IMR-90 (cell line): ENCODE data around the gene IL17F. TPM values are rescaled to one million over a fixed set of nuclear protein-coding genes. Genes with fewer than 3 reads are reported as not detected.

Experiments used
- ATAC-seq: fragments of 200-7000 bp; cut with Tn5 transposase; 2 replicates; pipeline ENCODE4 v1.9.1; 2020; ENCODE audit warnings: low read depth, mild to moderate bottlenecking, moderate library complexity
- BruUV-seq: library from RNA; stranded (reverse); fragments of 400-500 nt; replicated peaks from 2 replicates; lab custom pipeline; 2021; lab: Mats Ljungman, UMichigan
- CTCF ChIA-PET: fragments of 300-600 bp; formaldehyde crosslinking; extraction: SDS; loops from one replicate; lab custom pipeline; 2021; ENCODE audit warnings: antibody characterized with exemption; lab: Yijun Ruan, JAX
- POLR2A ChIA-PET: fragments of 300-600 bp; sonication (Branson Sonifier 250); formaldehyde crosslinking; loops from one replicate; lab custom pipeline; 2022; ENCODE audit warnings: antibody characterized with exemption; ENCODE audit not compliant: unreplicated experiment; lab: Charles Lee
- DNase-seq: peaks from one replicate; pipeline ENCODE4 v3.0.0; 2013
- H2AFZ ChIP-seq: replicated peaks from 2 replicates; pipeline ENCODE3; 2013; ENCODE audit warnings: low read length, mild to moderate bottlenecking; ENCODE audit not compliant: poor library complexity
- H2AK5ac ChIP-seq: 2 replicates; pipeline ENCODE4 v1.6.1; 2013; ENCODE audit warnings: low read depth, low read length, inconsistent platforms
- H2AK9ac ChIP-seq: replicated peaks from 2 replicates; pipeline ENCODE3; 2013; ENCODE audit warnings: mild to moderate bottlenecking, low read depth, low read length, moderate library complexity; ENCODE audit not compliant: poor library complexity
- H2BK120ac ChIP-seq: 2 replicates; pipeline ENCODE4 v1.6.1; 2013; ENCODE audit warnings: low read depth, low read length, inconsistent platforms
- H2BK15ac ChIP-seq: 3 replicates; pipeline ENCODE4 v1.6.1; 2013; ENCODE audit warnings: low read depth, low read length, inconsistent platforms
- H2BK20ac ChIP-seq: 2 replicates; pipeline ENCODE4 v1.6.1; 2013; ENCODE audit warnings: low read depth, mild to moderate bottlenecking, inconsistent platforms, low read length, moderate library complexity
- H2BK5ac ChIP-seq: 2 replicates; pipeline ENCODE4 v1.6.1; 2013; ENCODE audit warnings: mild to moderate bottlenecking, low read depth, low read length, inconsistent platforms; ENCODE audit not compliant: poor library complexity, severe bottlenecking
- H3K14ac ChIP-seq: replicated peaks from 2 replicates; pipeline ENCODE4 v1.6.1; 2013; ENCODE audit warnings: low read depth, low read length, inconsistent platforms
- H3K18ac ChIP-seq: 2 replicates; pipeline ENCODE4 v1.6.1; 2013; ENCODE audit warnings: low read depth, low read length, control low read depth
- H3K23ac ChIP-seq: 2 replicates; pipeline ENCODE4 v1.6.1; 2013; ENCODE audit warnings: low read depth, low read length, inconsistent platforms
- H3K27ac ChIP-seq: 2 replicates; pipeline ENCODE4 v1.5.1; 2013; ENCODE audit warnings: mild to moderate bottlenecking, control low read depth, low read length; ENCODE audit not compliant: insufficient read depth
- H3K27me3 ChIP-seq: 2 replicates; pipeline ENCODE4 v1.6.1; 2013; ENCODE audit warnings: low read length; ENCODE audit not compliant: control insufficient read depth, insufficient read depth
- H3K36me3 ChIP-seq: 2 replicates; pipeline ENCODE4 v1.6.1; 2013; ENCODE audit warnings: low read length, mixed read lengths; ENCODE audit not compliant: control insufficient read depth, insufficient read depth
- H3K4ac ChIP-seq: 2 replicates; pipeline ENCODE4 v1.6.1; 2013; ENCODE audit warnings: low read depth, low read length, inconsistent platforms
- H3K4me1 ChIP-seq: 2 replicates; pipeline ENCODE4 v1.6.1; 2013; ENCODE audit warnings: low read length, mixed read lengths; ENCODE audit not compliant: control insufficient read depth, insufficient read depth
- H3K4me2 ChIP-seq: 2 replicates; pipeline ENCODE4 v1.6.1; 2013; ENCODE audit warnings: low read depth, mild to moderate bottlenecking, control low read depth, low read length, moderate library complexity
- H3K4me3 ChIP-seq: 2 replicates; pipeline ENCODE4 v1.5.1; 2013; ENCODE audit warnings: low read depth, mild to moderate bottlenecking, control low read depth, low read length, moderate library complexity; ENCODE audit not compliant: insufficient read depth
- H3K56ac ChIP-seq: 2 replicates; pipeline ENCODE4 v1.6.1; 2013; ENCODE audit warnings: low read length, inconsistent platforms; ENCODE audit not compliant: insufficient read depth; ENCODE audit errors: extremely low read depth
- H3K79me1 ChIP-seq, 2 experiments: 2 replicates each; pipeline ENCODE4 v1.6.1; 2013; ENCODE audit warnings: low read length in 2 of 2, inconsistent platforms in 1 of 2, low read depth in 1 of 2
- H3K9ac ChIP-seq: 2 replicates; pipeline ENCODE4 v1.6.1; 2013; ENCODE audit warnings: low read depth, low read length, control low read depth
- H3K9me1 ChIP-seq: 2 replicates; pipeline ENCODE4 v1.6.1; 2013; ENCODE audit warnings: low read length, inconsistent platforms; ENCODE audit not compliant: insufficient read depth
- H3K9me3 ChIP-seq: 2 replicates; pipeline ENCODE4 v1.6.1; 2013; ENCODE audit warnings: low read length; ENCODE audit not compliant: control insufficient read depth, insufficient read depth
- H4K20me1 ChIP-seq: 2 replicates; pipeline ENCODE4 v1.6.1; 2013; ENCODE audit warnings: low read length, inconsistent platforms; ENCODE audit not compliant: insufficient read depth
- H4K5ac ChIP-seq: 2 replicates; pipeline ENCODE4 v1.6.1; 2013; ENCODE audit warnings: mild to moderate bottlenecking, low read depth, low read length, control low read depth
- H4K8ac ChIP-seq, 2 experiments: 2 replicates each; pipeline ENCODE4 v1.6.1; 2013; ENCODE audit warnings: low read depth in 2 of 2, low read length in 2 of 2, control low read depth in 1 of 2, inconsistent platforms in 1 of 2
- H4K91ac ChIP-seq: 2 replicates; pipeline ENCODE4 v1.6.1; 2013; ENCODE audit warnings: low read depth, low read length, inconsistent platforms; ENCODE audit not compliant: insufficient read depth
- CEBPB ChIP-seq: IDR thresholded peaks from 2 replicates; pipeline ENCODE4 v1.6.1; 2012; ENCODE audit warnings: low read depth, low read length, improper control_type of control experiment
- CHD1 ChIP-seq: IDR thresholded peaks from 2 replicates; pipeline ENCODE4 v1.6.1; 2012; ENCODE audit warnings: low read depth, low read length, improper control_type of control experiment
- CTCF ChIP-seq: conservative IDR thresholded peaks from 2 replicates; pipeline ENCODE4 v1.5.1; 2012; ENCODE audit warnings: mild to moderate bottlenecking, low read depth, low read length, improper control_type of control experiment
- ELK1 ChIP-seq: fragments of 150-350 bp; IDR thresholded peaks from 2 replicates; pipeline ENCODE4 v1.6.1; 2016; ENCODE audit warnings: low read depth, mild to moderate bottlenecking, low read length, moderate library complexity, borderline replicate concordance
- FOS ChIP-seq: fragments of 150-350 bp; IDR thresholded peaks from 2 replicates; pipeline ENCODE4 v1.6.1; 2016; ENCODE audit warnings: low read depth, low read length
- MAFK ChIP-seq: IDR thresholded peaks from 2 replicates; pipeline ENCODE4 v1.6.1; 2012; ENCODE audit warnings: low read depth, low read length, improper control_type of control experiment
- MAZ ChIP-seq: IDR thresholded peaks from 2 replicates; pipeline ENCODE4 v1.6.1; 2012; ENCODE audit warnings: low read depth, mild to moderate bottlenecking, low read length, improper control_type of control experiment, moderate library complexity, borderline replicate concordance
- MXI1 ChIP-seq: IDR thresholded peaks from 2 replicates; pipeline ENCODE4 v1.6.1; 2012; ENCODE audit warnings: low read depth, mild to moderate bottlenecking, low read length, moderate library complexity, borderline replicate concordance
- NFE2L2 ChIP-seq: fragments of 150-350 bp; IDR thresholded peaks from 2 replicates; pipeline ENCODE4 v1.6.1; 2016; ENCODE audit warnings: low read depth, mild to moderate bottlenecking, low read length
- POLR2A ChIP-seq: IDR thresholded peaks from 2 replicates; pipeline ENCODE4 v1.6.1; 2012; ENCODE audit warnings: mild to moderate bottlenecking, low read depth, low read length
- RAD21 ChIP-seq: IDR thresholded peaks from 2 replicates; pipeline ENCODE4 v1.6.1; 2012; ENCODE audit warnings: low read length, improper control_type of control experiment
- RCOR1 ChIP-seq: IDR thresholded peaks from 2 replicates; pipeline ENCODE4 v1.6.1; 2012; ENCODE audit warnings: mild to moderate bottlenecking, low read length, improper control_type of control experiment; ENCODE audit not compliant: insufficient replicate concordance
- RFX5 ChIP-seq: IDR thresholded peaks from 2 replicates; pipeline ENCODE4 v1.8.0; 2012; ENCODE audit warnings: low read depth, mild to moderate bottlenecking, low read length, moderate library complexity
- SMC3 ChIP-seq: fragments of 150-350 bp; IDR thresholded peaks from 2 replicates; pipeline ENCODE4 v1.6.1; 2016; ENCODE audit warnings: low read depth, mild to moderate bottlenecking, antibody characterized with exemption, low read length, moderate library complexity
- USF2 ChIP-seq: fragments of 150-350 bp; IDR thresholded peaks from 2 replicates; pipeline ENCODE4 v1.6.1; 2017; ENCODE audit warnings: mild to moderate bottlenecking, antibody characterized with exemption, low read length, low read depth
- WGBS, 2 experiments: methylation state at CpG; one replicate each; pipeline versions ENCODE4 v1.1.5 to v1.1.7; 2013; ENCODE audit warnings: missing lambda C conversion rate in 2 of 2; ENCODE audit not compliant: insufficient read length in 1 of 2; ENCODE audit errors: extremely low coverage in 2 of 2; 5-methylcytosine and 5-hydroxymethylcytosine counted together
- dilution Hi-C: fragments of 300-500 bp; cut with HindIII; formaldehyde crosslinking; loops from one replicate; pipeline ENCODE4 v1.14.3; 2018; ENCODE audit warnings: low sequenced_read_pairs; ENCODE audit not compliant: unreplicated experiment
- in situ Hi-C: fragments of 300-500 bp; cut with MboI; formaldehyde crosslinking; loops from 3 replicates; pipeline ENCODE4 v1.14.3; 2019; ENCODE audit warnings: low sequenced_read_pairs, inconsistent platforms, mixed read lengths
- intact Hi-C: fragments of 100-400 bp; cut with micrococcal nuclease; formaldehyde crosslinking; loops from 2 replicates; pipeline ENCODE4 v1.10.0; 2022
- polyA plus RNA-seq, 3 experiments: library from polyadenylated mRNA; depleted of rRNA; stranded (reverse); fragments of >200 nt; gene quantifications; 2 replicates each; pipeline ENCODE4 v1.2.3, GENCODE V29; 2012; ENCODE audit warnings: low replicate concordance in 1 of 3
- total RNA-seq: library from RNA; depleted of rRNA; stranded (reverse); fragments of >200 nt; gene quantifications from 2 replicates; pipeline ENCODE4 v1.2.3, GENCODE V29; 2012

The IL17F gene
- total and polyA plus RNA-seq, 2 of the 4 experiments (the other 2 are of a cell fraction) = not detected

GRCh38 chr6:52286798-52287432, 42.6 kb upstream of the IL17F start:
- POLR2A ChIA-PET = no interaction called here
- H2AK9ac ChIP-seq = no peak overlapping the region
- TF ChIP-seq POLR2A (no peak), CTCF (peak; percentile 87), NFE2L2 (no peak), CEBPB (peak; percentile 91), USF2 (no peak), MAZ (no peak), CHD1 (no peak), MXI1 (no peak), MAFK (no peak), RAD21 (peak; percentile 73), ELK1 (no peak), SMC3 (peak; percentile 85), FOS (no peak), RFX5 (no peak), RCOR1 (no peak)

More at GRCh38 chr6:52286798-52287432, 42.6 kb upstream of the IL17F start:
- H2AK5ac ChIP-seq = no peak overlapping the region
- CTCF ChIA-PET = interaction anchor here (0.6 to 1.4 kb wide), 2 partner anchors 8 to 75 kb away, joined by 3 to 5 read pairs; partner anchors contain the start of gene PAQR8
- H4K5ac ChIP-seq = peak overlapping the region; percentile 88
- H3K9ac ChIP-seq = no peak overlapping the region
- no peak for ATAC-seq
- H3K4me3 ChIP-seq = no peak overlapping the region
- no peak overlapping the region for H3K23ac ChIP-seq
- no TSS peak for BruUV-seq
- peaks cover 3% of the 10 kb centered on the region; the same call in 1 of the 2 replicates for H3K27me3 ChIP-seq
- no peaks in the 10 kb centered on the region; the same call in 1 of the 2 replicates for H3K9me1 ChIP-seq
- peaks cover 9 to 10% of the 10 kb centered on the region in 2 experiments; a peak in 3 of 4 replicates for H3K79me1 ChIP-seq
- dilution Hi-C loops = no loop called here
- H4K91ac ChIP-seq = peak overlapping the region; percentile 34; the same call in 1 of the 2 replicates
- no peak overlapping the region for H3K27ac ChIP-seq
- H3K4me1 ChIP-seq = no peaks in the 10 kb centered on the region
- peak overlapping the region; percentile 73 for H2AFZ ChIP-seq
- peak; percentile 72 for DNase-seq
- no CpG with 5 or more reads among the region's 2 CpGs for WGBS, 2 experiments
- no peaks in the 10 kb centered on the region for H3K9me3 ChIP-seq
- peak overlapping the region in 1 of 2 experiments; percentile 85; a peak in 2 of 4 replicates for H4K8ac ChIP-seq
- H3K4me2 ChIP-seq = no peak overlapping the region
- H3K36me3 ChIP-seq = peaks cover 4% of the 10 kb centered on the region
- peak overlapping the region; percentile 48; the same call in 1 of the 2 replicates for H2BK20ac ChIP-seq
- no peak overlapping the region for H2BK5ac ChIP-seq
- intact Hi-C loops = loop anchor here (1.0 to 2.0 kb wide), 3 partner anchors 76 to 376 kb away; partner anchors contain the start of gene PAQR8
- in situ Hi-C loops = loop anchor here (5.0 kb wide), 1 partner anchor 380 kb away; no protein-coding TSS in a partner anchor
- H3K14ac ChIP-seq = no peak overlapping the region
- no peak overlapping the region for H3K18ac ChIP-seq
- no peak overlapping the region for H3K56ac ChIP-seq
- H4K20me1 ChIP-seq = no peaks in the 10 kb centered on the region
- H2BK15ac ChIP-seq = no peak overlapping the region
- H2BK120ac ChIP-seq = peak overlapping the region; percentile 62
- no peak overlapping the region for H3K4ac ChIP-seq
